Measurements from ENCODE around the gene MITF. TPM values are rescaled to one million over a fixed set of nuclear protein-coding genes. Genes with fewer than 3 reads are reported as not detected.
A peak's percentile ranks its signal among the peaks of the same experiment; 100 is the strongest.

The MITF gene
- total RNA-seq, 8 experiments from 2014 or later = 0.21 to 21.9 (median 1.1) TPM

GRCh38 chr3:69838696-69839515 is 99.6 kb downstream of the MITF start:
- WGBS, 10 experiments = 31 to 100% (median 76%) methylated on average over 2 to 3 of the region's 3 CpGs
- in situ Hi-C loops (cut with MboI; ENCODE audit: low pct_unique_long_range_greater_than_20kb in 2 of 9, low sequenced_read_pairs in 9 of 9, unreplicated experiment in 9 of 9) = no loop called here

GRCh38 chr3:69842351-69842750 is 103.1 kb downstream of the MITF start:
- Histone ChIP-seq H3K4me1 (replicated peaks in 1 of 2) (peaks cover 0 to 6% of the 10 kb centered on the region in 2 donors), H3K4me3 (no peak overlapping the region), H3K27ac (no peak overlapping the region)
- in situ Hi-C loops (cut with MboI; ENCODE audit: low pct_unique_long_range_greater_than_20kb in 2 of 9, low sequenced_read_pairs in 9 of 9, unreplicated experiment in 9 of 9) = no loop called here
- ATAC-seq (replicated peaks in 6 of 8) = no peak
- 60 to 95% (median 83%) methylated on average over 1 to 5 of the region's 5 CpGs for WGBS, 10 experiments

More at GRCh38 chr3:69838696-69839515, 99.6 kb downstream of the MITF start:
- H3K4me3 ChIP-seq = no peak overlapping the region
- peaks cover 0 to 6% of the 10 kb centered on the region in 2 donors for H3K4me1 ChIP-seq (replicated peaks in 1 of 2)
- ATAC-seq (replicated peaks in 6 of 8) = peak in 3 of 8 experiments; percentile 44 to 51 (median 47)
- no peak overlapping the region for H3K27ac ChIP-seq

- ATAC-seq (replicated peaks in 6 of 8) = no peak
- H3K27ac ChIP-seq = no peak overlapping the region
- peaks cover 0 to 6% of the 10 kb centered on the region in 2 donors for H3K4me1 ChIP-seq (replicated peaks in 1 of 2)
- H3K4me3 ChIP-seq = no peak overlapping the region
- in situ Hi-C loops (cut with MboI; ENCODE audit: low pct_unique_long_range_greater_than_20kb in 2 of 9, low sequenced_read_pairs in 9 of 9, unreplicated experiment in 9 of 9) = no loop called here
- WGBS, 10 experiments = 50 to 81% (median 77%) methylated on average over 1 to 3 of the region's 3 CpGs; no CpG with 5 or more reads in 2 of the 10 experiments
Observed at GRCh38 chr3:69842789-69843188, 103.5 kb downstream of the MITF start.

GRCh38 chr3:69844706-69845105 is 105.4 kb downstream of the MITF start:
- H3K4me3 ChIP-seq = no peak overlapping the region
- no peak overlapping the region for H3K27ac ChIP-seq
- in situ Hi-C loops (cut with MboI; ENCODE audit: low pct_unique_long_range_greater_than_20kb in 2 of 9, low sequenced_read_pairs in 9 of 9, unreplicated experiment in 9 of 9) = no loop called here
- no peaks in the 10 kb centered on the region for H3K4me1 ChIP-seq (replicated peaks in 1 of 2)
- WGBS, 10 experiments = 17 to 100% (median 78%) methylated on average over 1 of the region's 1 CpG
- no peak for ATAC-seq (replicated peaks in 6 of 8)

DNA sequence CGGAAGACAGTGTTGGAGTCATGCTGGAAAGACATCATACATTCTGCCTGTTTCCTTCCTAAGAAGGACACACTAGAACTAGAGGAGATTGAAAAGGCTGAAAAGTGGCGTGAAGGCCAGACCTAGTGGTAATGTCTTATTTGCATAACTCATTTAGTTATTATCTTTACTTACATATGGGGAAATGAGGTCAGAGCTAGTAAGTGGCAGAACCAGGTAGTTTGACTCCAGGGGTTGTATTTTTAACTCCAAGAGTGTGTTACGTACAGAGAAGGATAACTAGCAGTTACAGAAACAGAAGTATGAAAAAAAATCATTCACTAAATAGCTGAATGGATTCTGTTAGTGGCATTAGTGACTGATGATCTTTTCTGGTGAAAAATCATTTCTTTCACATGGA is 108.0 kb downstream of the MITF start:
- 76 to 100% (median 90%) methylated on average over 1 to 3 of the region's 3 CpGs; no CpG with 5 or more reads in 2 of the 10 experiments for WGBS, 10 experiments
- H3K4me3 ChIP-seq = no peak overlapping the region
- in situ Hi-C loops (cut with MboI; ENCODE audit: low pct_unique_long_range_greater_than_20kb in 2 of 9, low sequenced_read_pairs in 9 of 9, unreplicated experiment in 9 of 9) = no loop called here
- no peak overlapping the region for H3K27ac ChIP-seq
- H3K4me1 ChIP-seq (replicated peaks in 1 of 2) = no peaks in the 10 kb centered on the region
- ATAC-seq (replicated peaks in 6 of 8) = no peak

DNA sequence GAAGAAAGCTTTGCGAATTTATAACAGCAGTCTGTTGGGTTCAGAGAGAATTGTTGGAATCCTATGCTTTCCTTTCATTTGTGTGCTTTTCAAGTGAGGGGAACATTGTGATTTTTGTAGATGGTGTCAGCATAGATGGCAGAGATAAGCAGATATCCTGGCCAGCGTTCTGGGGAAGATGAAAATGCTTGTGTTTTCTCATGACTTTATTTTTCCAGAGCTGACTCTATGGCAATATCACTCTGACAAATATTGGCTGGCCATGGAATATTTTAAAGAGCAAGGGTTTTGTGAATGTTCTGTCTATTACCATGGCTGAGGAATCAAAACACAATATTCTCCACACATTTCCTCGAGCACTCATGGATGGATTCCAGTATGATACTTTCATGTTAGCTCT is 108.8 kb downstream of the MITF start:
- no peak for ATAC-seq (replicated peaks in 6 of 8)
- Histone ChIP-seq H3K27ac (no peak overlapping the region), H3K4me1 (replicated peaks in 1 of 2) (no peaks in the 10 kb centered on the region), H3K4me3 (no peak overlapping the region)
- in situ Hi-C loops (cut with MboI; ENCODE audit: low pct_unique_long_range_greater_than_20kb in 2 of 9, low sequenced_read_pairs in 9 of 9, unreplicated experiment in 9 of 9) = no loop called here
- 25 to 100% (median 73%) methylated on average over 1 to 3 of the region's 3 CpGs for WGBS, 10 experiments

DNA sequence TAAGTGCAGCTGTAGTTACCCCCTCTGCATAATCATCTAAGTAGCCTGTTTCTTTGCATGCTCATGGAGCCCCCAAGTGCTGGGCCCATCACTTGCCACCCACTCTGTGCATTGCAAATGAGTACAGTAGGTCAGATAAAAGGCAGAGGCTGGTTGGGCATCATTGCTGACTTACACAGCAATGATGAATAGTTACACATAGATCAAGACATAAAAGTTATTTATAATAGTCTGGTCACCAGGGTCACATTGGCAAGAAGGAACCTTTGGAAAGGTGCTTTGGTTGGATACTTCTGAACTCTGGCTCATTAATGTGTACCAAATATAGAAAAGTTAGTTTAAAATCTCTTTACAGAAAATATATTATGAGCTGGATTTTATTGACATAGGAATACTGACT is 111.6 kb downstream of the MITF start:
- Histone ChIP-seq H3K27ac (no peak overlapping the region), H3K4me3 (no peak overlapping the region), H3K4me1 (replicated peaks in 1 of 2) (no peaks in the 10 kb centered on the region)
- in situ Hi-C loops (cut with MboI; ENCODE audit: low pct_unique_long_range_greater_than_20kb in 2 of 9, low sequenced_read_pairs in 9 of 9, unreplicated experiment in 9 of 9) = no loop called here
- ATAC-seq (replicated peaks in 6 of 8) = peak in 1 of 8 experiments; percentile 56

DNA sequence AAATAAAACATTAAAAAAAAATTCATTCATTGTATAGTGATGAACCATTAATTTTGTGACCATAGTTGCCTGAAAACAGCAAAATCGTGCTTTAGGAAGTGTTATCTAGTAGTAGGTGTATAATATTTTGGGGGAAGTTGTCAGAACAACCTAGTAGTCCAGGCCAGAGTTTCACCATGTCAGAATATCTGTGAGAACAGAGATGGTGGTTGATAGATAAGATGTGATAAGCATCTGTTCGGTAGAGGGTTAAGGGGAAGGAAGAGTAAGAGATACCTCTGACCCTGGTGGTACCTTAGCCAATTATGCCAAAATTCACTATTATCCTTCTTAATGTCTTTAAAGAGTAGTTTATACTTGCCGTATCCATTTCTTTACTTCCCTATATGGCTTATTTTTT is 113.8 kb downstream of the MITF start:
- WGBS, 10 experiments = 69 to 100% (median 78%) methylated on average over 1 to 3 of the region's 3 CpGs
- no peak overlapping the region for H3K27ac ChIP-seq
- ATAC-seq (replicated peaks in 6 of 8) = no peak

GRCh38 chr3:69855436-69856162 is 116.3 kb downstream of the MITF start:
- H3K4me1 ChIP-seq (replicated peaks in 1 of 2) = no peaks in the 10 kb centered on the region
- ATAC-seq (replicated peaks in 6 of 8) = peak in 3 of 8 experiments; percentile 57 to 70 (median 65)
- no peak overlapping the region for H3K4me3 ChIP-seq
- 6 to 89% (median 73%) methylated on average over 2 to 5 of the region's 5 CpGs for WGBS, 10 experiments
- in situ Hi-C loops (cut with MboI; ENCODE audit: low pct_unique_long_range_greater_than_20kb in 2 of 9, low sequenced_read_pairs in 9 of 9, unreplicated experiment in 9 of 9) = no loop called here
- H3K27ac ChIP-seq = no peak overlapping the region

More for the DNA sequence above, 113.8 kb downstream of the MITF start:
- in situ Hi-C loops (cut with MboI; ENCODE audit: low pct_unique_long_range_greater_than_20kb in 2 of 9, low sequenced_read_pairs in 9 of 9, unreplicated experiment in 9 of 9) = no loop called here
- Histone ChIP-seq H3K4me3 (no peak overlapping the region), H3K4me1 (replicated peaks in 1 of 2) (no peaks in the 10 kb centered on the region)

GRCh38 chr3:69856965-69857705 is 117.9 kb downstream of the MITF start:
- no peak for ATAC-seq (replicated peaks in 6 of 8)
- no peak overlapping the region for H3K27ac ChIP-seq
- in situ Hi-C loops (cut with MboI; ENCODE audit: low pct_unique_long_range_greater_than_20kb in 2 of 9, low sequenced_read_pairs in 9 of 9, unreplicated experiment in 9 of 9) = no loop called here
- H3K4me3 ChIP-seq = no peak overlapping the region
- H3K4me1 ChIP-seq (replicated peaks in 1 of 2) = no peaks in the 10 kb centered on the region
- 35 to 100% (median 74%) methylated on average over 1 to 3 of the region's 3 CpGs for WGBS, 10 experiments

GRCh38 chr3:69861556-69861955 is 122.3 kb downstream of the MITF start:
- in situ Hi-C loops (cut with MboI; ENCODE audit: low pct_unique_long_range_greater_than_20kb in 2 of 9, low sequenced_read_pairs in 9 of 9, unreplicated experiment in 9 of 9) = no loop called here
- no peak overlapping the region for H3K27ac ChIP-seq
- 60 to 100% (median 74%) methylated on average over 1 to 2 of the region's 3 CpGs; no CpG with 5 or more reads in 6 of the 10 experiments for WGBS, 10 experiments
- H3K4me1 ChIP-seq (replicated peaks in 1 of 2) = peaks cover 0 to 2% of the 10 kb centered on the region in 2 donors
- no peak for ATAC-seq (replicated peaks in 6 of 8)
- H3K4me3 ChIP-seq = no peak overlapping the region

DNA sequence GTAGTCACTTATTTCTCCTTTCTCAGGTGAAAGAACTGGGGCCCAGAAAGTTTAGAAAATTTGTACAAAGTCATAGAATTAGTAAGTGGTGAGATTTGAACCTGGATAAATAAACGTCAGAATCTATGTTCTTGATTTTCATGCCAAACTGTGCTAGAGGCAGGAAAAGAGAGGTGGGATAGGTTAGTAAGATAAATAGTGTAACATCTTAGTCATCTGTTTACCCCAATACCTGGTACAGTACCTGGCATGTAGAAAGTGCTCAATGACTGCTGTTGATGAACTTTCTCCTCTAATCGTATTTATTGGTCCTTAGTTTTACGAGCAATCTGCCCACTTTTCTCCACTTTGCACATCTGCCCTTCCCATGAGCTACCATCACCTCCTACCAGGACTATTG is 124.9 kb downstream of the MITF start:
- Histone ChIP-seq H3K27ac (no peak overlapping the region), H3K4me3 (no peak overlapping the region), H3K4me1 (replicated peaks in 1 of 2) (peaks cover 2 to 8% of the 10 kb centered on the region in 2 donors)
- WGBS, 10 experiments = 67 to 100% (median 96%) methylated on average over 1 to 3 of the region's 3 CpGs; no CpG with 5 or more reads in 1 of the 10 experiments
- in situ Hi-C loops (cut with MboI; ENCODE audit: low pct_unique_long_range_greater_than_20kb in 2 of 9, low sequenced_read_pairs in 9 of 9, unreplicated experiment in 9 of 9) = no loop called here
- ATAC-seq (replicated peaks in 6 of 8) = no peak

DNA sequence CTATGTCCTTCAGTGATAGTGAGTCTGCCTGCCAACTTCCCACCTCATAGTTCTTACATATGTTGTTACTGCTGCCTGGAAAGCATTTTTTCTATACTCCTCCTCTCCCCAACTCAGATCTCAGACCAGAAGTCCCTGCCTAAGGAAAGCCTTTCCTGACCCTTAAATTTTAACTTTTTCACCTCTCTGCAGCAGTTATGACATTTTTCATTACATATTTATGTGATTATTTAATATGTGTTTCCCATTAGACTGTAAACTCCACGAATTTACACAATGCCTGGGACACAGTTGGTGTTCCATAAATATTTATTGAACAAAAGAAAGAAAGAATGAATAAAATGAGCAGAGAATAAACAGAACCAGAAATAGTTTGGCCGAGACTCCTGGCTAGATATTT is 125.5 kb downstream of the MITF start:
- WGBS, 10 experiments = 14 to 95% (median 82%) methylated on average over 1 to 2 of the region's 2 CpGs; no CpG with 5 or more reads in 1 of the 10 experiments
- in situ Hi-C loops (cut with MboI; ENCODE audit: low pct_unique_long_range_greater_than_20kb in 2 of 9, low sequenced_read_pairs in 9 of 9, unreplicated experiment in 9 of 9) = no loop called here
- no peak for ATAC-seq (replicated peaks in 6 of 8)
- Histone ChIP-seq H3K4me1 (replicated peaks in 1 of 2) (peaks cover 2 to 8% of the 10 kb centered on the region in 2 donors), H3K4me3 (no peak overlapping the region), H3K27ac (no peak overlapping the region)
